Esophagus muscularis mucosa (tissue), 3 donors: ENCODE results near the gene RECK.

Experiments
- CTCF ChIP-seq, 3 experiments: fragments of 200-600 bp in 2 of 3; fragments of 450-650 bp in 1 of 3; sonication (generic) in 2 of 3; IDR thresholded peaks; one replicate each; pipeline ENCODE4 v1.5.1; 2017 to 2019; ENCODE audit warnings: antibody characterized with exemption in 3 of 3, mild to moderate bottlenecking in 2 of 3, moderate library complexity in 1 of 3
- POLR2A ChIP-seq: fragments of 450-650 bp; IDR thresholded peaks from one replicate; pipeline ENCODE4 v1.6.1; 2017; ENCODE audit warnings: antibody characterized with exemption, moderate library complexity, mild to moderate bottlenecking, low read depth

- TF ChIP-seq POLR2A (no peak), CTCF (IDR thresholded peaks at IDR 0.05) (no peak)
These were observed 63.8 kb downstream of the RECK start for GRCh38 chr9:36100532-36100931.
